IMR-90 (cell line): ENCODE results near the gene STUB1. TPM values are rescaled to one million over a fixed set of nuclear protein-coding genes. Genes with fewer than 3 reads are reported as not detected.

Source experiments
- ATAC-seq: fragments of 200-7000 bp; cut with Tn5 transposase; 2 replicates; pipeline ENCODE4 v1.9.1; 2020; ENCODE audit warnings: low read depth, mild to moderate bottlenecking, moderate library complexity
- BruUV-seq: library from RNA; stranded (reverse); fragments of 400-500 nt; replicated peaks from 2 replicates; lab custom pipeline; 2021; lab: Mats Ljungman, UMichigan
- CTCF ChIA-PET: fragments of 300-600 bp; formaldehyde crosslinking; extraction: SDS; loops from one replicate; lab custom pipeline; 2021; ENCODE audit warnings: antibody characterized with exemption; lab: Yijun Ruan, JAX
- POLR2A ChIA-PET: fragments of 300-600 bp; sonication (Branson Sonifier 250); formaldehyde crosslinking; loops from one replicate; lab custom pipeline; 2022; ENCODE audit warnings: antibody characterized with exemption; ENCODE audit not compliant: unreplicated experiment; lab: Charles Lee
- DNase-seq: peaks from one replicate; pipeline ENCODE4 v3.0.0; 2013
- H2AFZ ChIP-seq: replicated peaks from 2 replicates; pipeline ENCODE3; 2013; ENCODE audit warnings: low read length, mild to moderate bottlenecking; ENCODE audit not compliant: poor library complexity
- H2AK5ac ChIP-seq: 2 replicates; pipeline ENCODE4 v1.6.1; 2013; ENCODE audit warnings: low read depth, low read length, inconsistent platforms
- H2AK9ac ChIP-seq: replicated peaks from 2 replicates; pipeline ENCODE3; 2013; ENCODE audit warnings: mild to moderate bottlenecking, low read depth, low read length, moderate library complexity; ENCODE audit not compliant: poor library complexity
- H2BK120ac ChIP-seq: 2 replicates; pipeline ENCODE4 v1.6.1; 2013; ENCODE audit warnings: low read depth, low read length, inconsistent platforms
- H2BK15ac ChIP-seq: 3 replicates; pipeline ENCODE4 v1.6.1; 2013; ENCODE audit warnings: low read depth, low read length, inconsistent platforms
- H2BK20ac ChIP-seq: 2 replicates; pipeline ENCODE4 v1.6.1; 2013; ENCODE audit warnings: low read depth, mild to moderate bottlenecking, inconsistent platforms, low read length, moderate library complexity
- H2BK5ac ChIP-seq: 2 replicates; pipeline ENCODE4 v1.6.1; 2013; ENCODE audit warnings: mild to moderate bottlenecking, low read depth, low read length, inconsistent platforms; ENCODE audit not compliant: poor library complexity, severe bottlenecking
- H3K14ac ChIP-seq: replicated peaks from 2 replicates; pipeline ENCODE4 v1.6.1; 2013; ENCODE audit warnings: low read depth, low read length, inconsistent platforms
- H3K18ac ChIP-seq: 2 replicates; pipeline ENCODE4 v1.6.1; 2013; ENCODE audit warnings: low read depth, low read length, control low read depth
- H3K23ac ChIP-seq: 2 replicates; pipeline ENCODE4 v1.6.1; 2013; ENCODE audit warnings: low read depth, low read length, inconsistent platforms
- H3K27ac ChIP-seq: 2 replicates; pipeline ENCODE4 v1.5.1; 2013; ENCODE audit warnings: mild to moderate bottlenecking, control low read depth, low read length; ENCODE audit not compliant: insufficient read depth
- H3K27me3 ChIP-seq: 2 replicates; pipeline ENCODE4 v1.6.1; 2013; ENCODE audit warnings: low read length; ENCODE audit not compliant: control insufficient read depth, insufficient read depth
- H3K36me3 ChIP-seq: 2 replicates; pipeline ENCODE4 v1.6.1; 2013; ENCODE audit warnings: low read length, mixed read lengths; ENCODE audit not compliant: control insufficient read depth, insufficient read depth
- H3K4ac ChIP-seq: 2 replicates; pipeline ENCODE4 v1.6.1; 2013; ENCODE audit warnings: low read depth, low read length, inconsistent platforms
- H3K4me1 ChIP-seq: 2 replicates; pipeline ENCODE4 v1.6.1; 2013; ENCODE audit warnings: low read length, mixed read lengths; ENCODE audit not compliant: control insufficient read depth, insufficient read depth
- H3K4me2 ChIP-seq: 2 replicates; pipeline ENCODE4 v1.6.1; 2013; ENCODE audit warnings: low read depth, mild to moderate bottlenecking, control low read depth, low read length, moderate library complexity
- H3K4me3 ChIP-seq: 2 replicates; pipeline ENCODE4 v1.5.1; 2013; ENCODE audit warnings: low read depth, mild to moderate bottlenecking, control low read depth, low read length, moderate library complexity; ENCODE audit not compliant: insufficient read depth
- H3K56ac ChIP-seq: 2 replicates; pipeline ENCODE4 v1.6.1; 2013; ENCODE audit warnings: low read length, inconsistent platforms; ENCODE audit not compliant: insufficient read depth; ENCODE audit errors: extremely low read depth
- H3K79me1 ChIP-seq, 2 experiments: 2 replicates each; pipeline ENCODE4 v1.6.1; 2013; ENCODE audit warnings: low read length in 2 of 2, inconsistent platforms in 1 of 2, low read depth in 1 of 2
- H3K9ac ChIP-seq: 2 replicates; pipeline ENCODE4 v1.6.1; 2013; ENCODE audit warnings: low read depth, low read length, control low read depth
- H3K9me1 ChIP-seq: 2 replicates; pipeline ENCODE4 v1.6.1; 2013; ENCODE audit warnings: low read length, inconsistent platforms; ENCODE audit not compliant: insufficient read depth
- H3K9me3 ChIP-seq: 2 replicates; pipeline ENCODE4 v1.6.1; 2013; ENCODE audit warnings: low read length; ENCODE audit not compliant: control insufficient read depth, insufficient read depth
- H4K20me1 ChIP-seq: 2 replicates; pipeline ENCODE4 v1.6.1; 2013; ENCODE audit warnings: low read length, inconsistent platforms; ENCODE audit not compliant: insufficient read depth
- H4K5ac ChIP-seq: 2 replicates; pipeline ENCODE4 v1.6.1; 2013; ENCODE audit warnings: mild to moderate bottlenecking, low read depth, low read length, control low read depth
- H4K8ac ChIP-seq, 2 experiments: 2 replicates each; pipeline ENCODE4 v1.6.1; 2013; ENCODE audit warnings: low read depth in 2 of 2, low read length in 2 of 2, control low read depth in 1 of 2, inconsistent platforms in 1 of 2
- H4K91ac ChIP-seq: 2 replicates; pipeline ENCODE4 v1.6.1; 2013; ENCODE audit warnings: low read depth, low read length, inconsistent platforms; ENCODE audit not compliant: insufficient read depth
- BHLHE40 ChIP-seq: fragments of 150-350 bp; IDR thresholded peaks from 2 replicates; pipeline ENCODE4 v1.6.1; 2016; ENCODE audit warnings: mild to moderate bottlenecking, low read depth, low read length
- CEBPB ChIP-seq: IDR thresholded peaks from 2 replicates; pipeline ENCODE4 v1.6.1; 2012; ENCODE audit warnings: low read depth, low read length, improper control_type of control experiment
- CHD1 ChIP-seq: IDR thresholded peaks from 2 replicates; pipeline ENCODE4 v1.6.1; 2012; ENCODE audit warnings: low read depth, low read length, improper control_type of control experiment
- CTCF ChIP-seq: conservative IDR thresholded peaks from 2 replicates; pipeline ENCODE4 v1.5.1; 2012; ENCODE audit warnings: mild to moderate bottlenecking, low read depth, low read length, improper control_type of control experiment
- ELK1 ChIP-seq: fragments of 150-350 bp; IDR thresholded peaks from 2 replicates; pipeline ENCODE4 v1.6.1; 2016; ENCODE audit warnings: low read depth, mild to moderate bottlenecking, low read length, moderate library complexity, borderline replicate concordance
- FOS ChIP-seq: fragments of 150-350 bp; IDR thresholded peaks from 2 replicates; pipeline ENCODE4 v1.6.1; 2016; ENCODE audit warnings: low read depth, low read length
- MAFK ChIP-seq: IDR thresholded peaks from 2 replicates; pipeline ENCODE4 v1.6.1; 2012; ENCODE audit warnings: low read depth, low read length, improper control_type of control experiment
- MXI1 ChIP-seq: IDR thresholded peaks from 2 replicates; pipeline ENCODE4 v1.6.1; 2012; ENCODE audit warnings: low read depth, mild to moderate bottlenecking, low read length, moderate library complexity, borderline replicate concordance
- NFE2L2 ChIP-seq: fragments of 150-350 bp; IDR thresholded peaks from 2 replicates; pipeline ENCODE4 v1.6.1; 2016; ENCODE audit warnings: low read depth, mild to moderate bottlenecking, low read length
- POLR2A ChIP-seq: IDR thresholded peaks from 2 replicates; pipeline ENCODE4 v1.6.1; 2012; ENCODE audit warnings: mild to moderate bottlenecking, low read depth, low read length
- RAD21 ChIP-seq: IDR thresholded peaks from 2 replicates; pipeline ENCODE4 v1.6.1; 2012; ENCODE audit warnings: low read length, improper control_type of control experiment
- RFX5 ChIP-seq: IDR thresholded peaks from 2 replicates; pipeline ENCODE4 v1.8.0; 2012; ENCODE audit warnings: low read depth, mild to moderate bottlenecking, low read length, moderate library complexity
- SMC3 ChIP-seq: fragments of 150-350 bp; IDR thresholded peaks from 2 replicates; pipeline ENCODE4 v1.6.1; 2016; ENCODE audit warnings: low read depth, mild to moderate bottlenecking, antibody characterized with exemption, low read length, moderate library complexity
- USF2 ChIP-seq: fragments of 150-350 bp; IDR thresholded peaks from 2 replicates; pipeline ENCODE4 v1.6.1; 2017; ENCODE audit warnings: mild to moderate bottlenecking, antibody characterized with exemption, low read length, low read depth
- WGBS, 2 experiments: methylation state at CpG; one replicate each; pipeline versions ENCODE4 v1.1.5 to v1.1.7; 2013; ENCODE audit warnings: missing lambda C conversion rate in 2 of 2; ENCODE audit not compliant: insufficient read length in 1 of 2; ENCODE audit errors: extremely low coverage in 2 of 2; 5-methylcytosine and 5-hydroxymethylcytosine counted together
- dilution Hi-C: fragments of 300-500 bp; cut with HindIII; formaldehyde crosslinking; loops from one replicate; pipeline ENCODE4 v1.14.3; 2018; ENCODE audit warnings: low sequenced_read_pairs; ENCODE audit not compliant: unreplicated experiment
- in situ Hi-C: fragments of 300-500 bp; cut with MboI; formaldehyde crosslinking; loops from 3 replicates; pipeline ENCODE4 v1.14.3; 2019; ENCODE audit warnings: low sequenced_read_pairs, inconsistent platforms, mixed read lengths
- intact Hi-C: fragments of 100-400 bp; cut with micrococcal nuclease; formaldehyde crosslinking; loops from 2 replicates; pipeline ENCODE4 v1.10.0; 2022
- polyA plus RNA-seq, 3 experiments: library from polyadenylated mRNA; depleted of rRNA; stranded (reverse); fragments of >200 nt; gene quantifications; 2 replicates each; pipeline ENCODE4 v1.2.3, GENCODE V29; 2012; ENCODE audit warnings: low replicate concordance in 1 of 3
- total RNA-seq: library from RNA; depleted of rRNA; stranded (reverse); fragments of >200 nt; gene quantifications from 2 replicates; pipeline ENCODE4 v1.2.3, GENCODE V29; 2012

STUB1 gene
- total and polyA plus RNA-seq, 2 of the 4 experiments (the other 2 are of a cell fraction): 183 to 186 TPM

GRCh38 chr16:728131-728889, 48.1 kb downstream of the STUB1 start:
- Histone ChIP-seq H2BK20ac (no peak overlapping the region), H3K36me3 (peaks cover 13% of the 10 kb centered on the region), H3K4ac (peak overlapping the region; percentile 73), H4K91ac (no peak overlapping the region), H3K4me1 (peaks cover 6% of the 10 kb centered on the region), H4K5ac (no peak overlapping the region), H2BK15ac (no peak overlapping the region), H2AK5ac (peak overlapping the region; percentile 78; the same call in 1 of the 2 replicates), H3K9me1 (peaks cover 2% of the 10 kb centered on the region; the same call in 1 of the 2 replicates), H3K23ac (no peak overlapping the region), H3K27ac (no peak overlapping the region; the same call in 1 of the 2 replicates), H3K18ac (no peak overlapping the region), H3K9ac (peak overlapping the region; percentile 53; the same call in 1 of the 2 replicates), H4K8ac (peak overlapping the region in 1 of 2 experiments; percentile 60; a peak in 1 of 4 replicates), H3K56ac (no peak overlapping the region), H4K20me1 (peaks cover 4% of the 10 kb centered on the region), H2BK5ac (peak overlapping the region; percentile 11), H3K9me3 (no peaks in the 10 kb centered on the region), H2BK120ac (no peak overlapping the region), H3K4me3 (peak overlapping the region; percentile 62), H3K27me3 (no peaks in the 10 kb centered on the region), H3K79me1 (peaks cover 0 to 5% of the 10 kb centered on the region in 2 experiments; a peak in 1 of 4 replicates), H2AFZ (peak overlapping the region; percentile 90), H3K4me2 (peak overlapping the region; percentile 91), H3K14ac (no peak overlapping the region), H2AK9ac (peak overlapping the region; percentile 93)
- BruUV-seq: no TSS peak
- intact Hi-C loops (loop anchor here (5.0 kb wide), 1 partner anchor 59 kb away; the partner anchor contains the start of genes CHTF18 and RPUSD1), dilution Hi-C loops (no loop called here), in situ Hi-C loops (no loop called here)
- ATAC-seq (peak; percentile 69), DNase-seq (peak; percentile 78)
- WGBS, 2 experiments: 3% methylated on average over 24 of the region's 80 CpGs; no CpG with 5 or more reads in 1 of the 2 experiments
- POLR2A ChIA-PET: interaction anchor here (0.6 kb wide), 1 partner anchor 201 kb away, joined by 9 read pairs; the partner anchor contains the start of gene CAPN15
- CTCF ChIA-PET: interaction anchor here (0.6 kb wide), 1 partner anchor 9 kb away, joined by 3 read pairs; no protein-coding TSS in a partner anchor
- TF ChIP-seq ELK1: no peak
- no peak for TF ChIP-seq CEBPB
- TF ChIP-seq FOS: no peak
- peak; percentile 24; the same call in 1 of the 2 replicates for TF ChIP-seq POLR2A
- TF ChIP-seq RFX5: no peak
- TF ChIP-seq MAFK: no peak
- TF ChIP-seq NFE2L2: no peak
- peak; percentile 92; the same call in 1 of the 2 replicates for TF ChIP-seq MXI1
- TF ChIP-seq RAD21: no peak
- TF ChIP-seq CHD1: no peak
- peak; percentile 14; the same call in 1 of the 2 replicates for TF ChIP-seq BHLHE40
- no peak for TF ChIP-seq SMC3
- 0 out of 2 replicates have a peak, but pooled peaks have one; percentile 18 for TF ChIP-seq USF2
- TF ChIP-seq CTCF: no peak
